NOMO-1 treated with DMSO at 0.1 percent for 48 hours (cell line): ENCODE data around the gene SH3D21.

Source experiments
- DNase-seq: peaks from one replicate; lab custom pipeline; 2025; ENCODE audit not compliant: unreplicated experiment; lab: John Stamatoyannopoulos, UW

The SH3D21 gene

GRCh38 chr1:36328713-36329112, 22.5 kb downstream of the SH3D21 start:
- no peak for DNase-seq

GRCh38 chr1:36329817-36330216, 23.6 kb downstream of the SH3D21 start:
- DNase-seq: no peak

- no peak for DNase-seq
These were observed 24.8 kb downstream of the SH3D21 start for GRCh38 chr1:36330940-36331339.

- no peak for DNase-seq
These were observed 31.7 kb downstream of the SH3D21 start for GRCh38 chr1:36337830-36338229.

GRCh38 chr1:36339215-36339614, 33.0 kb downstream of the SH3D21 start:
- DNase-seq: no peak

GRCh38 chr1:36339615-36340014, 33.4 kb downstream of the SH3D21 start:
- no peak for DNase-seq

GRCh38 chr1:36341626-36342320, 35.6 kb downstream of the SH3D21 start:
- DNase-seq: no peak

GRCh38 chr1:36342426-36343185, 36.4 kb downstream of the SH3D21 start:
- no peak for DNase-seq

GRCh38 chr1:36343651-36344394, 37.7 kb downstream of the SH3D21 start:
- no peak for DNase-seq

- DNase-seq: no peak
These were observed 38.2 kb downstream of the SH3D21 start for GRCh38 chr1:36344395-36344680.

- DNase-seq: no peak
These were observed 39.2 kb downstream of the SH3D21 start for GRCh38 chr1:36345353-36345752.

- DNase-seq: no peak
These were observed 40.7 kb downstream of the SH3D21 start for GRCh38 chr1:36346741-36347370.

- peak; percentile 9 for DNase-seq
These were observed 43.1 kb downstream of the SH3D21 start for GRCh38 chr1:36349241-36349671.

- DNase-seq: no peak
These were observed 43.7 kb downstream of the SH3D21 start for GRCh38 chr1:36349839-36350238.

GRCh38 chr1:36350659-36351226, 44.6 kb downstream of the SH3D21 start:
- no peak for DNase-seq

GRCh38 chr1:36351227-36351977, 45.2 kb downstream of the SH3D21 start:
- DNase-seq: no peak

- DNase-seq: no peak
These were observed 46.1 kb downstream of the SH3D21 start for GRCh38 chr1:36352125-36352909.

- DNase-seq: no peak
These were observed 47.0 kb downstream of the SH3D21 start for GRCh38 chr1:36352910-36353878.

- no peak for DNase-seq
These were observed 48.3 kb downstream of the SH3D21 start for GRCh38 chr1:36354486-36354885.
